B cell (primary cell): ENCODE results near the gene AGAP1. TPM values are rescaled to one million over a fixed set of nuclear protein-coding genes. Genes with fewer than 3 reads are reported as not detected.

Experiments used
- ATAC-seq: fragments of 200-7000 bp; cut with Tn5 transposase; one replicate; pipeline ENCODE4 v1.10.0; 2021; ENCODE audit warnings: low read depth, mild to moderate bottlenecking, moderate number of reproducible peaks, moderate library complexity
- CTCF ChIA-PET: fragments of 350-600 bp; sonication (Branson Sonifier 250); formaldehyde crosslinking; loops from one replicate; lab custom pipeline; 2021; ENCODE audit warnings: antibody characterized with exemption, inconsistent platforms; lab: Charles Lee
- POLR2A ChIA-PET: fragments of 350-600 bp; sonication (Branson Sonifier 250); formaldehyde crosslinking; loops from one replicate; lab custom pipeline; 2021; ENCODE audit warnings: antibody characterized with exemption; lab: Charles Lee
- DNase-seq: peaks from one replicate; pipeline ENCODE4 v3.0.0; 2013
- H2AFZ ChIP-seq: 2 replicates; pipeline ENCODE4 v1.6.1; 2012; ENCODE audit warnings: mild to moderate bottlenecking, low read depth, low read length; ENCODE audit not compliant: insufficient read depth, poor library complexity, severe bottlenecking
- H3K27ac ChIP-seq, 2 donors: 1 replicate in 1 of 2; 2 replicates in 1 of 2; pipeline ENCODE4 v1.5.1; 2012 to 2013; ENCODE audit warnings: low read length in 2 of 2, mild to moderate bottlenecking in 2 of 2, moderate library complexity in 1 of 2
- H3K27me3 ChIP-seq, 4 experiments: fragments of 200-600 bp in 1 of 4; sonication (generic) in 1 of 4; replicated peaks in 1 of 4; 1 replicate in 2 of 4; 2 replicates in 2 of 4; pipeline versions ENCODE4 v1.6.1 to v1.7.0; 2013 to 2016; ENCODE audit warnings: low read length in 3 of 4, mild to moderate bottlenecking in 2 of 4, mixed read lengths in 1 of 4, moderate library complexity in 1 of 4; ENCODE audit not compliant: insufficient read depth in 4 of 4, control insufficient read depth in 3 of 4; ENCODE audit errors: control extremely low read depth in 1 of 4
- H3K36me3 ChIP-seq, 2 experiments: replicated peaks in 1 of 2; 1 replicate in 1 of 2; 2 replicates in 1 of 2; pipeline versions ENCODE4 v1.6.1 to v1.7.1; 2013; ENCODE audit warnings: low read length in 1 of 2; ENCODE audit not compliant: insufficient read depth in 2 of 2, control insufficient read depth in 1 of 2; ENCODE audit errors: control extremely low read depth in 1 of 2, extremely low read depth in 1 of 2
- H3K4me1 ChIP-seq, 2 donors: fragments of 200-600 bp in 1 of 2; sonication (generic) in 1 of 2; 1 replicate in 1 of 2; 2 replicates in 1 of 2; pipeline versions ENCODE4 v1.5.1 to v1.6.1; 2013 to 2017; ENCODE audit warnings: low read length in 2 of 2; ENCODE audit not compliant: control insufficient read depth in 2 of 2, insufficient read depth in 2 of 2
- H3K4me2 ChIP-seq: replicated peaks from 2 replicates; pipeline ENCODE3; 2012; ENCODE audit warnings: mild to moderate bottlenecking, low read depth, low read length; ENCODE audit not compliant: poor library complexity, severe bottlenecking
- H3K4me3 ChIP-seq, 5 experiments: fragments of 200-600 bp in 1 of 5; sonication (generic) in 1 of 5; 1 replicate in 3 of 5; 2 replicates in 2 of 5; pipeline versions ENCODE4 v1.5.1 to v1.7.0; 2011 to 2016; ENCODE audit warnings: low read length in 4 of 5, mild to moderate bottlenecking in 4 of 5, low read depth in 2 of 5, control low read depth in 1 of 5, moderate library complexity in 1 of 5; ENCODE audit not compliant: insufficient read depth in 1 of 5; ENCODE audit errors: control extremely low read depth in 1 of 5, extremely low read depth in 1 of 5
- H3K79me2 ChIP-seq: fragments of 200-600 bp; sonication (generic); one replicate; pipeline ENCODE4 v1.6.0; 2016; ENCODE audit warnings: low read length; ENCODE audit not compliant: control insufficient read depth, insufficient read depth
- H3K9ac ChIP-seq: fragments of 200-600 bp; sonication (generic); 2 replicates; pipeline ENCODE4 v1.6.1; 2017; ENCODE audit warnings: mild to moderate bottlenecking, low read length, moderate library complexity
- H3K9me3 ChIP-seq, 3 donors: one replicate each; pipeline versions ENCODE4 v1.6.1 to v1.7.1; 2013; ENCODE audit warnings: low read length in 2 of 3; ENCODE audit not compliant: control insufficient read depth in 2 of 3, insufficient read depth in 1 of 3; ENCODE audit errors: control extremely low read depth in 1 of 3
- H4K20me1 ChIP-seq: 2 replicates; pipeline ENCODE4 v1.6.0; 2012; ENCODE audit warnings: mild to moderate bottlenecking, low read length; ENCODE audit not compliant: insufficient read depth, control insufficient read depth, poor library complexity, severe bottlenecking
- H3K27ac Mint-ChIP-seq: one replicate; pipeline ENCODE4 v1.8.0; 2021; ENCODE audit warnings: mixed read lengths
- H3K27me3 Mint-ChIP-seq: one replicate; pipeline ENCODE4 v1.8.0; 2021; ENCODE audit warnings: mixed read lengths
- H3K4me1 Mint-ChIP-seq: one replicate; pipeline ENCODE4 v1.8.0; 2021; ENCODE audit warnings: mixed read lengths
- H3K4me3 Mint-ChIP-seq: one replicate; pipeline ENCODE4 v1.8.0; 2021; ENCODE audit warnings: mixed read lengths
- H3K9me3 Mint-ChIP-seq: one replicate; pipeline ENCODE4 v1.8.0; 2022; ENCODE audit warnings: mixed read lengths; ENCODE audit not compliant: insufficient read depth
- EZH2 ChIP-seq: IDR thresholded peaks from 2 replicates; pipeline ENCODE4 v1.6.1; 2012; ENCODE audit warnings: borderline replicate concordance, low read depth, mild to moderate bottlenecking, moderate library complexity, low read length; ENCODE audit not compliant: insufficient read depth, poor library complexity, severe bottlenecking
- WGBS: methylation state at CpG from one replicate; pipeline ENCODE4 v1.1.5; 2013; ENCODE audit warnings: missing lambda C conversion rate; ENCODE audit not compliant: insufficient coverage; 5-methylcytosine and 5-hydroxymethylcytosine counted together
- intact Hi-C: fragments of 100-400 bp; cut with micrococcal nuclease; formaldehyde crosslinking; loops from one replicate; pipeline ENCODE4 v1.10.0; 2022
- polyA plus RNA-seq: library from polyadenylated mRNA; depleted of rRNA; stranded (reverse); fragments of >200 nt; gene quantifications from 2 replicates; pipeline ENCODE4 v1.2.3, GENCODE V29; 2012
- total RNA-seq, 2 donors: library from RNA; stranded (reverse); fragments of 120-200 nt in 1 of 2; gene quantifications; 1 replicate in 1 of 2; 2 replicates in 1 of 2; pipeline versions ENCODE4 v1.2.3 to v1.2.4, GENCODE V29; 2013 to 2022
- TF ChIP-seq, protein P1 (sequence below): fragments of 200-600 bp; IDR thresholded peaks from one replicate; pipeline ENCODE4 v1.8.0; 2022; ENCODE audit warnings: antibody characterized with exemption, mild to moderate bottlenecking

AGAP1 gene
- total and polyA plus RNA-seq, 2 donors (not counting 1 experiment from before 2014, with no cell fraction given), result 0.01 TPM; not detected in 1

DNA sequence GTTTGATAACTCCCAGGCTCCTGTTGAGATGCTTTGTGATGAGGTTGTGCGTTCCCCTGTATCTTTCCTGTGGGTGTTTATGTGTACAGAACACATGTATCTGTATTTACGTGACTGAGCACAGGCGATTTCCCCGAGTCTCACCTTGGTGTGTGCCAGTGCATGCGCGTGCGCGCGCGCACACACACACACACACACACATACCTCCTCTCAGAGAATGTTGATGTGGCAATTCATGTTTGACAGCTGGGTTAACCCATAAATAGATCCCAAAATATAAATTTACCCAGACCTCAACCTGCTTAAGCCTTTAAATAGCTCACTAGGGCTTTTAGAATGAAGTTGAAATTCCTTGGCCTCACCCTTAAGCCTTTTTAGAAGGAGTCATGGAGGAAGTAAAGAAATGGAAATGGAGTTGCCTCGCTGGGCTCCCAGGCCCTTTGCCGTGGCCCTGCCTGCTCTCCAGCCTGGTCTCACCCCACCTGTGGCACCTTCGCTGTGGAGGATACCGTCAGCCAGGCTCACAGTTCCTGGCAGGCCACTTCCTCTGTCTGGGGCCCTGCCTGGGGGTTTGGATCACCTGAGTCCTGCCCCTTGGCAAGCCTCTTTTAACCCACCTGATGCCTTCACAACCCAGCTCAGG is 20.3 kb downstream of the AGAP1 start:
- H3K27me3 ChIP-seq, result no peaks in the 10 kb centered on the region
- peaks cover 0 to 24% (median 0%) of the 10 kb centered on the region in 3 donors for H3K9me3 ChIP-seq
- no peaks in the 10 kb centered on the region for H3K36me3 ChIP-seq
- Mint-ChIP-seq H3K27ac (no peak overlapping the region), H3K27me3 (peaks cover 6% of the 10 kb centered on the region), H3K4me3 (no peak overlapping the region), H3K9me3 (peaks cover 4% of the 10 kb centered on the region), H3K4me1 (no peaks in the 10 kb centered on the region)
- DNase-seq (no peak), ATAC-seq (no peak)
- H3K27ac ChIP-seq, result no peak overlapping the region
- H3K4me3 ChIP-seq, result no peak overlapping the region
- H3K4me2 ChIP-seq, result no peak overlapping the region
- ChIA-PET CTCF (no interaction called here), POLR2A (no interaction called here)
- no peak overlapping the region for H3K9ac ChIP-seq
- 87% methylated on average over 4 of the region's 14 CpGs for WGBS
- no peaks in the 10 kb centered on the region for H4K20me1 ChIP-seq
- intact Hi-C loops, result no loop called here
- no peaks in the 10 kb centered on the region for H3K4me1 ChIP-seq
- TF ChIP-seq EZH2, result no peak
- TF ChIP-seq, protein P1, sequence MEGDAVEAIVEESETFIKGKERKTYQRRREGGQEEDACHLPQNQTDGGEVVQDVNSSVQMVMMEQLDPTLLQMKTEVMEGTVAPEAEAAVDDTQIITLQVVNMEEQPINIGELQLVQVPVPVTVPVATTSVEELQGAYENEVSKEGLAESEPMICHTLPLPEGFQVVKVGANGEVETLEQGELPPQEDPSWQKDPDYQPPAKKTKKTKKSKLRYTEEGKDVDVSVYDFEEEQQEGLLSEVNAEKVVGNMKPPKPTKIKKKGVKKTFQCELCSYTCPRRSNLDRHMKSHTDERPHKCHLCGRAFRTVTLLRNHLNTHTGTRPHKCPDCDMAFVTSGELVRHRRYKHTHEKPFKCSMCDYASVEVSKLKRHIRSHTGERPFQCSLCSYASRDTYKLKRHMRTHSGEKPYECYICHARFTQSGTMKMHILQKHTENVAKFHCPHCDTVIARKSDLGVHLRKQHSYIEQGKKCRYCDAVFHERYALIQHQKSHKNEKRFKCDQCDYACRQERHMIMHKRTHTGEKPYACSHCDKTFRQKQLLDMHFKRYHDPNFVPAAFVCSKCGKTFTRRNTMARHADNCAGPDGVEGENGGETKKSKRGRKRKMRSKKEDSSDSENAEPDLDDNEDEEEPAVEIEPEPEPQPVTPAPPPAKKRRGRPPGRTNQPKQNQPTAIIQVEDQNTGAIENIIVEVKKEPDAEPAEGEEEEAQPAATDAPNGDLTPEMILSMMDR, result no peak
- no peak overlapping the region for H2AFZ ChIP-seq
- H3K79me2 ChIP-seq, result no peaks in the 10 kb centered on the region

DNA sequence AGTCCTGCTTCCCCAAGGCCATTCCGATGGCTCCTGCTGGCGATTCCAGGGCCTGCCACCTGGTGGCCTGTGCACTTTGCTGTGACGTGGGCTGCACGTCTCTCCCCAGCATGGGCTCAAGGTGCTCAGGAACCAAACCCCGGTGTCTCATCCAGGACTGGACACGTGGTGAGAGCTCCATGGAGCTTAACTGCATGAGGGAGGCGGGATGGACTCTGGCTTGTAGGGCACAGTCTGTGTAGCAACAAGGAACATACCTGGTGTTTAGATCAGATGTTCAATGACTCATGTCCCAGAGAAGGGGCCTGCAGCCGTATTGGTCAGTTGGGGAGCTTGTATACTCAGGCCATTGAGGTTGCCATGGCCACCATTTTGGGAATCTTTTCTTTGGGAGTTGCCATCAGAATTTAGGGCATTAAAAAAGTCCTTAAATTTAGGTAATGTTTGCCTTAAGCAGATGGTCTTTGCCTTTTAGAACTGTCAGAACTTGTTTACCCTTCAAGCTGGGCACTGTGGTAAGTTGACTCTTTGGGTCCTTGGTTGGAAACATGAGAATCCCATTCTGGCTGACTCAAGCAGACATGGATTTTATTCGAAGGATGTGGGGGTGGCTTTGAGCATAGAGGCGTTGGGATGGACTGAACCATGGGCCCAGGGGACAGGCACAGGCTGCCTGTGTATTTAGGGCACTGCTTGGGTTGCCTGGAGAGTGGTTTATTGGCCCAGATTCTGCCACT is 21.0 kb downstream of the AGAP1 start:
- no peak for ATAC-seq

More for the DNA sequence above, 21.0 kb downstream of the AGAP1 start:
- H3K27ac ChIP-seq, result no peak overlapping the region
- no peak for DNase-seq
- no peak overlapping the region for H3K4me3 ChIP-seq
- CTCF ChIA-PET, result no interaction called here
- POLR2A ChIA-PET, result no interaction called here
- no peak overlapping the region for H2AFZ ChIP-seq
- H3K4me2 ChIP-seq, result no peak overlapping the region
- no peaks in the 10 kb centered on the region for H3K36me3 ChIP-seq
- no peak for TF ChIP-seq EZH2
- TF ChIP-seq, protein P1, result no peak
- 83% methylated on average over 10 of the region's 10 CpGs for WGBS
- H3K9me3 ChIP-seq, result peaks cover 0 to 24% (median 0%) of the 10 kb centered on the region in 3 donors
- H3K27ac Mint-ChIP-seq, result no peak overlapping the region
- no peaks in the 10 kb centered on the region for H3K27me3 ChIP-seq
- intact Hi-C loops, result no loop called here
- H3K27me3 Mint-ChIP-seq, result peaks cover 6% of the 10 kb centered on the region
- no peaks in the 10 kb centered on the region for H4K20me1 ChIP-seq
- peaks cover 4% of the 10 kb centered on the region for H3K9me3 Mint-ChIP-seq
- no peak overlapping the region for H3K9ac ChIP-seq
- no peaks in the 10 kb centered on the region for H3K4me1 ChIP-seq
- H3K4me1 Mint-ChIP-seq, result no peaks in the 10 kb centered on the region
- no peaks in the 10 kb centered on the region for H3K79me2 ChIP-seq
- no peak overlapping the region for H3K4me3 Mint-ChIP-seq
